NCI-H226 (cell line): ENCODE measurements around the gene PRAMEF6.
"Not testable (repeated sequence)": the region's sequence is repeated elsewhere in the genome, so short reads cannot be mapped to it uniquely, and the experiment has no call there.

Experiments
- DNase-seq: peaks from one replicate; pipeline ENCODE4 v3.0.0-alpha.2; 2015

Gene PRAMEF6

GRCh38 chr1:12947480-12947879, at the start of gene PRAMEF6:
Gene PRAMEF6, minus strand, starts transcription at chr1:12947580. Its CDS starts 5,062 bp downstream, at chr1:12942518.
- not testable (repeated sequence) for DNase-seq

GRCh38 chr1:12924368-12924767, 23.0 kb downstream of the PRAMEF6 start:
- not testable (repeated sequence) for DNase-seq

DNA sequence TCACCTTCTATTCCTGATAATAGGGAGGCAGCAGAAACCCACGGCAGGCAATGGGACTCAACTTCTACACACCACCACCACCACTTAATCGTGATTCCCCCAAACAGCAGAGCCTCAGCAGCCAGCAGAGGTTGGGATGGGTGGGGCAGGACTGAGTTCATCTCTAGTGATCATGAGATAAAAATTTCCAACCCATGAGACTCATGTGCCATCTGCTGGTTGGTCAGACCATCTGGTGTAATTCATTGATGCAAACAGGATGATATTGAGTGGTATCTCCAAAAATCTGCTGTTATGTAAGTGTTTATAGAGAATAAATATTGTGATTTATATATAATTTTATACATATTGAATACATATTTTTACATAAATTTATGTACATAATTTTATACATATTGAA, 25.6 kb downstream of the PRAMEF6 start:
- not testable (repeated sequence) for DNase-seq

GRCh38 chr1:12916310-12916709, 31.1 kb downstream of the PRAMEF6 start, which contains the start of gene PRAMEF7:
Gene PRAMEF7, plus strand, starts transcription at chr1:12916610. Its CDS starts 1,083 bp downstream, at chr1:12917693.
- not testable (repeated sequence) for DNase-seq

- not testable (repeated sequence) for DNase-seq
Observed at GRCh38 chr1:12903793-12904572, 43.4 kb downstream of the PRAMEF6 start.

DNA sequence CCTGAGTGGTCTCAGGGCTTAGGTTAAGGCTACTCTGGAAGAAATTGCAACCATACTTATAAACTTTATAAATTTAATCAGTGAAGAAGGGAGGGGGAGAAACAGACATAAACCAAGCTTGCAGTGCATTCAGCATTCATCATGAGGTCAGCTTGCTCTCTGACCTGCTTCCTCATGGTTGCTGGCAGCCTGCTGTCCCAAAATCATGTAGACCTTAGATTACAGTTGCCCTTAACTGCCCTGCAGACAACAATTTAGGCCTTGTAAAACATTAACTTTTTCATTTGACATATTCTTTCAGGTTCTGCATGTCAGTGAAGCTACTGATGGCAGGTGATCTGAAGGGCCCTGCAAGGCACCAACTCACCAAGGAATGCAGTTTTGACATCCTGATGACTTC, 48.2 kb downstream of the PRAMEF6 start:
- not testable (repeated sequence) for DNase-seq

DNA sequence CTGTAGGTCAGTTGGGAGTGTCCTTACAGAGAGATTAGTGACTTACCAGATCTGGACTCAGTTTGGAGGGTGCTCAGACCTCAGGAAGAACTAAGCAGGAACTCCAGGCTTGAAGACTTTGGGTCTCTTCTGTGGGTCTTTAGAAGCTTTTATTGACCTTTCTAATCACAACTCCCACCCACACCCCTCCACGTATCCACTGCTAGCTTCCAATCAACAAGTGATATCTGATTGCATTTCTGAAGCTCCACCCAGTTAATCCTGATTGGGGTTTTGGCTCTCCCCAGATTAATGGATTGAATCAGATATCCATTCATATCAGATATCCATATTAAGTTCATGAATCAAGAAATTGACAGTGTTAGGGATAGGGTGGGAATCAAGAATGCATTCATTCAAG, 49.2 kb downstream of the PRAMEF6 start, which contains the start of gene PRAMEF10:
Gene PRAMEF10, minus strand, starts transcription at position 101 of the 400 bp plus-strand sequence. CDS start 2,423 bp downstream, outside the sequence.
- not testable (repeated sequence) for DNase-seq
